Natural killer cell (primary cell): ENCODE measurements around the gene OR10J1. TPM values are rescaled to one million over a fixed set of nuclear protein-coding genes. Genes with fewer than 3 reads are reported as not detected.
"Not testable (repeated sequence)": the region's sequence is repeated elsewhere in the genome, so short reads cannot be mapped to it uniquely, and the experiment has no call there.

ENCODE experiments used
- ATAC-seq, 3 donors: fragments of 150-1000 bp in 2 of 3; fragments of 200-7000 bp in 1 of 3; cut with Tn5 transposase; 1 replicate in 1 of 3; 2 replicates in 2 of 3; pipeline ENCODE4 v1.10.0; 2021; ENCODE audit warnings: mild to moderate bottlenecking in 2 of 3, moderate library complexity in 2 of 3
- DNase-seq, 2 donors: peaks; one replicate each; pipeline versions ENCODE4 v3.0.0 to v3.0.0-alpha.2; 2013 to 2021; ENCODE audit warnings: mixed read lengths in 1 of 2
- H3K27ac ChIP-seq: one replicate; pipeline ENCODE4 v1.5.1; 2013; ENCODE audit warnings: mild to moderate bottlenecking, low read length
- H3K27me3 ChIP-seq: one replicate; pipeline ENCODE4 v1.6.1; 2013; ENCODE audit warnings: low read length; ENCODE audit not compliant: control insufficient read depth, insufficient read depth
- H3K36me3 ChIP-seq: one replicate; pipeline ENCODE4 v1.6.1; 2013; ENCODE audit warnings: low read length; ENCODE audit not compliant: control insufficient read depth, insufficient read depth
- H3K4me1 ChIP-seq: one replicate; pipeline ENCODE4 v1.6.1; 2013; ENCODE audit warnings: low read length; ENCODE audit not compliant: control insufficient read depth, insufficient read depth
- H3K4me3 ChIP-seq: one replicate; pipeline ENCODE4 v1.5.1; 2013; ENCODE audit warnings: low read length
- H3K9me3 ChIP-seq: one replicate; pipeline ENCODE4 v1.6.1; 2013; ENCODE audit warnings: low read length; ENCODE audit not compliant: control insufficient read depth, insufficient read depth
- H3K27ac Mint-ChIP-seq, 2 donors: one replicate each; pipeline ENCODE4 v1.8.0; 2022; ENCODE audit warnings: mild to moderate bottlenecking in 2 of 2, mixed read lengths in 2 of 2, moderate library complexity in 1 of 2
- H3K27me3 Mint-ChIP-seq, 2 donors: one replicate each; pipeline ENCODE4 v1.8.0; 2022; ENCODE audit warnings: low read depth in 2 of 2, mixed read lengths in 2 of 2
- H3K36me3 Mint-ChIP-seq: one replicate; pipeline ENCODE4 v1.8.0; 2022; ENCODE audit warnings: mixed read lengths
- H3K4me1 Mint-ChIP-seq, 2 donors: one replicate each; pipeline ENCODE4 v1.8.0; 2022; ENCODE audit warnings: mixed read lengths in 2 of 2
- H3K4me3 Mint-ChIP-seq: one replicate; pipeline ENCODE4 v1.8.0; 2022; ENCODE audit warnings: mild to moderate bottlenecking, moderate library complexity, mixed read lengths
- H3K9me3 Mint-ChIP-seq, 2 donors: one replicate each; pipeline ENCODE4 v1.8.0; 2022; ENCODE audit warnings: mixed read lengths in 2 of 2
- WGBS: methylation state at CpG from one replicate; pipeline ENCODE4 v1.1.7; 2013; ENCODE audit warnings: missing lambda C conversion rate; ENCODE audit not compliant: insufficient coverage; 5-methylcytosine and 5-hydroxymethylcytosine counted together
- intact Hi-C: fragments of 100-400 bp; cut with micrococcal nuclease; formaldehyde crosslinking; loops from one replicate; pipeline ENCODE4 v1.14.2; 2022
- total RNA-seq, 4 donors: library from RNA; stranded (reverse); fragments of 120-200 nt in 1 of 4; gene quantifications; one replicate each; pipeline versions ENCODE4 v1.2.3 to v1.2.4, GENCODE V29; 2013 to 2022
- TF ChIP-seq, protein P1 (sequence below): fragments of 200-600 bp; IDR thresholded peaks from one replicate; pipeline ENCODE4 v1.8.0; 2022; ENCODE audit warnings: antibody characterized with exemption

Gene OR10J1
- total RNA-seq, 3 donors from 2014 or later (not counting 1 experiment from before 2014, with no cell fraction given): not detected

DNA sequence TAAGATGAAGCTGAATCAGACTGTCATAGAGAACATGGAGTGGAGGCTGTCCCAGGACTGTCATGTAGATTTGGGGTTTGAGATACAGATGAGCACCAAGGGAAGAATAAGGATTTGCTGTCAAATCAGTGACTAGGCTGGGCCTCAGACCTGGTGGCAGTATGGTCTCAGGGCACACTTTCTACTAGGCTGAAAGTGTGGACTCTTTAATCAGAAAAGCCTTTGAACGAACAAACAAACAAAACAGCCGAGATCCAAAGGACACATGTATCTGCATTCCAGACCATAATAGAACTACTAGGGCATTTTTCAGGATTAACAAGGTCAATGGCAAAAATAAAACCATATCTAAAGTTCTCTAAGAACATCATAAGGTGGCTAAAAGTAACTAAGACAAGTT is 2.9 kb downstream of the OR10J1 start:
- TF ChIP-seq, protein P1, sequence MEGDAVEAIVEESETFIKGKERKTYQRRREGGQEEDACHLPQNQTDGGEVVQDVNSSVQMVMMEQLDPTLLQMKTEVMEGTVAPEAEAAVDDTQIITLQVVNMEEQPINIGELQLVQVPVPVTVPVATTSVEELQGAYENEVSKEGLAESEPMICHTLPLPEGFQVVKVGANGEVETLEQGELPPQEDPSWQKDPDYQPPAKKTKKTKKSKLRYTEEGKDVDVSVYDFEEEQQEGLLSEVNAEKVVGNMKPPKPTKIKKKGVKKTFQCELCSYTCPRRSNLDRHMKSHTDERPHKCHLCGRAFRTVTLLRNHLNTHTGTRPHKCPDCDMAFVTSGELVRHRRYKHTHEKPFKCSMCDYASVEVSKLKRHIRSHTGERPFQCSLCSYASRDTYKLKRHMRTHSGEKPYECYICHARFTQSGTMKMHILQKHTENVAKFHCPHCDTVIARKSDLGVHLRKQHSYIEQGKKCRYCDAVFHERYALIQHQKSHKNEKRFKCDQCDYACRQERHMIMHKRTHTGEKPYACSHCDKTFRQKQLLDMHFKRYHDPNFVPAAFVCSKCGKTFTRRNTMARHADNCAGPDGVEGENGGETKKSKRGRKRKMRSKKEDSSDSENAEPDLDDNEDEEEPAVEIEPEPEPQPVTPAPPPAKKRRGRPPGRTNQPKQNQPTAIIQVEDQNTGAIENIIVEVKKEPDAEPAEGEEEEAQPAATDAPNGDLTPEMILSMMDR: no peak
- Mint-ChIP-seq H3K27me3 (peaks cover 18 to 34% of the 10 kb centered on the region in 2 donors), H3K4me1 (no peaks in the 10 kb centered on the region), H3K9me3 (no peaks in the 10 kb centered on the region), H3K4me3 (no peak overlapping the region), H3K36me3 (no peaks in the 10 kb centered on the region), H3K27ac (no peak overlapping the region)
- Histone ChIP-seq H3K4me1 (no peaks in the 10 kb centered on the region), H3K9me3 (no peaks in the 10 kb centered on the region), H3K36me3 (no peaks in the 10 kb centered on the region), H3K4me3 (no peak overlapping the region), H3K27ac (no peak overlapping the region), H3K27me3 (peaks cover 4% of the 10 kb centered on the region)
- WGBS: 89% methylated on average over 2 of the region's 2 CpGs
- intact Hi-C loops: no loop called here
- ATAC-seq (no peak), DNase-seq (no peak)

- no peak overlapping the region for H3K4me3 Mint-ChIP-seq
- no peaks in the 10 kb centered on the region for H3K4me1 Mint-ChIP-seq
- DNase-seq (no peak), ATAC-seq (no peak)
- Histone ChIP-seq H3K4me1 (no peaks in the 10 kb centered on the region), H3K4me3 (no peak overlapping the region), H3K27ac (no peak overlapping the region), H3K36me3 (no peaks in the 10 kb centered on the region), H3K27me3 (peaks cover 4% of the 10 kb centered on the region), H3K9me3 (no peaks in the 10 kb centered on the region)
- H3K27ac Mint-ChIP-seq: no peak overlapping the region
- intact Hi-C loops: no loop called here
- H3K9me3 Mint-ChIP-seq: no peaks in the 10 kb centered on the region
- 57% methylated on average over 2 of the region's 4 CpGs for WGBS
- TF ChIP-seq, protein P1: no peak
- H3K27me3 Mint-ChIP-seq: peaks cover 23 to 41% of the 10 kb centered on the region in 2 donors
- H3K36me3 Mint-ChIP-seq: no peaks in the 10 kb centered on the region
Observed at GRCh38 chr1:159443066-159443750, 3.7 kb downstream of the OR10J1 start.

GRCh38 chr1:159444511-159444910 is 5.0 kb downstream of the OR10J1 start:
- TF ChIP-seq, protein P1: no peak
- H3K36me3 ChIP-seq: no peaks in the 10 kb centered on the region
- H3K4me1 Mint-ChIP-seq: no peaks in the 10 kb centered on the region
- no peaks in the 10 kb centered on the region for H3K4me1 ChIP-seq
- intact Hi-C loops: no loop called here
- peaks cover 21 to 42% of the 10 kb centered on the region in 2 donors for H3K27me3 Mint-ChIP-seq
- H3K4me3 Mint-ChIP-seq: no peak overlapping the region
- H3K27ac Mint-ChIP-seq: no peak overlapping the region
- no peak for DNase-seq
- no peak for ATAC-seq
- no peak overlapping the region for H3K4me3 ChIP-seq
- H3K9me3 ChIP-seq: no peaks in the 10 kb centered on the region
- H3K9me3 Mint-ChIP-seq: no peaks in the 10 kb centered on the region
- peaks cover 4% of the 10 kb centered on the region for H3K27me3 ChIP-seq
- no peaks in the 10 kb centered on the region for H3K36me3 Mint-ChIP-seq
- no peak overlapping the region for H3K27ac ChIP-seq

GRCh38 chr1:159448181-159448580 is 8.7 kb downstream of the OR10J1 start:
- DNase-seq (no peak), ATAC-seq (no peak)
- Mint-ChIP-seq H3K9me3 (peaks cover 0 to 4% of the 10 kb centered on the region in 2 donors), H3K27me3 (peaks cover 11 to 32% of the 10 kb centered on the region in 2 donors), H3K4me3 (no peak overlapping the region), H3K36me3 (no peaks in the 10 kb centered on the region), H3K4me1 (no peaks in the 10 kb centered on the region), H3K27ac (no peak overlapping the region)
- no peaks in the 10 kb centered on the region for H3K4me1 ChIP-seq
- H3K9me3 ChIP-seq: no peaks in the 10 kb centered on the region
- WGBS: no CpG with 5 or more reads among the region's 1 CpG
- H3K36me3 ChIP-seq: no peaks in the 10 kb centered on the region
- H3K27ac ChIP-seq: no peak overlapping the region
- intact Hi-C loops: no loop called here
- H3K4me3 ChIP-seq: no peak overlapping the region
- H3K27me3 ChIP-seq: peaks cover 4% of the 10 kb centered on the region
- TF ChIP-seq, protein P1: no peak

GRCh38 chr1:159449605-159450004 is 10.1 kb downstream of the OR10J1 start:
- ATAC-seq, H3K36me3 ChIP-seq, H3K9me3 Mint-ChIP-seq, H3K4me1 Mint-ChIP-seq, H3K4me1 ChIP-seq, H3K4me3 ChIP-seq, H3K9me3 ChIP-seq, H3K27ac Mint-ChIP-seq, H3K27ac ChIP-seq, intact Hi-C loops, H3K4me3 Mint-ChIP-seq, H3K36me3 Mint-ChIP-seq, H3K27me3 ChIP-seq, DNase-seq: not testable (repeated sequence)
- WGBS: 95% methylated on average over 8 of the region's 23 CpGs
- peaks cover 11 to 32% of the 10 kb centered on the region in 2 donors for H3K27me3 Mint-ChIP-seq
